HT-29 (cell line): ENCODE results near the gene GDPD4. TPM values are rescaled to one million over a fixed set of nuclear protein-coding genes. Genes with fewer than 3 reads are reported as not detected.

Experiments used
- DNase-seq: peaks from one replicate; pipeline ENCODE4 v3.0.0-alpha.2; 2015; ENCODE audit warnings: low spot score
- total RNA-seq: library from RNA; depleted of rRNA; stranded (reverse); fragments of >200 nt; shearing (Covaris generic); gene quantifications from 2 replicates; pipeline ENCODE4 v1.2.3, GENCODE V29; 2014

The GDPD4 gene
- total RNA-seq, 1 experiment from 2014 or later = not detected

- DNase-seq = no peak
These were observed 95.0 kb downstream of the GDPD4 start for GRCh38 chr11:77206264-77207018.

GRCh38 chr11:77205467-77206263 is 95.8 kb downstream of the GDPD4 start:
- no peak for DNase-seq

GRCh38 chr11:77204754-77205466 is 96.6 kb downstream of the GDPD4 start:
- DNase-seq = no peak

- no peak for DNase-seq
These were observed 97.4 kb downstream of the GDPD4 start for GRCh38 chr11:77203901-77204753.

- no peak for DNase-seq
These were observed 98.3 kb downstream of the GDPD4 start for GRCh38 chr11:77202941-77203900.

GRCh38 chr11:77201991-77202841 is 99.3 kb downstream of the GDPD4 start:
- no peak for DNase-seq

- DNase-seq = no peak
These were observed 100.1 kb downstream of the GDPD4 start for GRCh38 chr11:77201370-77201769.

- DNase-seq = no peak
These were observed 100.9 kb downstream of the GDPD4 start for GRCh38 chr11:77200351-77201268.

GRCh38 chr11:77199137-77199745 is 102.2 kb downstream of the GDPD4 start:
- DNase-seq = no peak

GRCh38 chr11:77198440-77198849 is 103.0 kb downstream of the GDPD4 start:
- DNase-seq = peak; percentile 23

- DNase-seq = no peak
These were observed 103.7 kb downstream of the GDPD4 start for GRCh38 chr11:77197626-77198320.

GRCh38 chr11:77196961-77197360 is 104.5 kb downstream of the GDPD4 start:
- no peak for DNase-seq

- DNase-seq = no peak
These were observed 106.3 kb downstream of the GDPD4 start for GRCh38 chr11:77195071-77195755.

GRCh38 chr11:77193911-77194830 is 107.3 kb downstream of the GDPD4 start:
- DNase-seq = no peak

- DNase-seq = no peak
These were observed 108.3 kb downstream of the GDPD4 start for GRCh38 chr11:77193167-77193566.
